Effector memory CD4-positive, alpha-beta T cell (primary cell): ENCODE results near the gene PSMD10.

Experiments
- DNase-seq, 3 donors: peaks; one replicate each; pipeline ENCODE4 v3.0.0-alpha.2; 2020
- H3K27ac ChIP-seq: 2 replicates; pipeline ENCODE4 v1.7.0; 2013; ENCODE audit warnings: mild to moderate bottlenecking, low read length, moderate library complexity; ENCODE audit not compliant: insufficient read depth, poor library complexity, severe bottlenecking
- H3K27me3 ChIP-seq: replicated peaks from 2 replicates; pipeline ENCODE4 v1.7.0; 2013; ENCODE audit warnings: mild to moderate bottlenecking, low read length; ENCODE audit not compliant: insufficient read depth, control insufficient read depth, poor library complexity, severe bottlenecking
- H3K36me3 ChIP-seq: 2 replicates; pipeline ENCODE4 v1.7.0; 2013; ENCODE audit warnings: mild to moderate bottlenecking, low read length, moderate library complexity; ENCODE audit not compliant: control insufficient read depth, insufficient read depth
- H3K4me1 ChIP-seq: 2 replicates; pipeline ENCODE4 v1.7.0; 2013; ENCODE audit warnings: low read length, mild to moderate bottlenecking; ENCODE audit not compliant: control insufficient read depth, insufficient read depth, poor library complexity, severe bottlenecking
- H3K4me3 ChIP-seq: 2 replicates; pipeline ENCODE4 v1.7.0; 2013; ENCODE audit warnings: low read length, low read depth, mild to moderate bottlenecking; ENCODE audit not compliant: insufficient read depth, poor library complexity, severe bottlenecking
- H3K9me3 ChIP-seq: 2 replicates; pipeline ENCODE4 v1.7.0; 2013; ENCODE audit warnings: mild to moderate bottlenecking, low read length, moderate library complexity; ENCODE audit not compliant: control insufficient read depth

The PSMD10 gene

DNA sequence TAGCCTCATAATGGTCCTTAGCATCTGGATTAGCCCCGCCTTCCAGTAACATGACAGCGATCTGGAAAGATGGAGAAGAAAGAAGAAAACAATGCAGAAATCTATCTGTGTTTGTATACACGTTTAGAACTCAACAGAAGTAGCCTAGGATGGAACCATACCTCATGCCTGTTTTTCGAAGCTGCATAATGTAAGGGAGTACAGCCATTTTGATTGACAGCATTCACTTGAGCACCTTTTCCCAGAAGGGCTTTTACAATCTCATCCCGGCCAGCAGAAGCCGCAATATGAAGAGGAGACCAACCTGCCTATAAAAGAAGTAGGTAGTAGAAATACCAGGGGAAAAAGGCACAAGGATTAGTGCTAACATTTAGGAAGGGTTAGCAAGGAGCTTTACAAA is 3.5 kb downstream of the PSMD10 start:
- no peak for DNase-seq
- peaks cover 11% of the 10 kb centered on the region for H3K36me3 ChIP-seq
- H3K27me3 ChIP-seq, result no peaks in the 10 kb centered on the region
- no peaks in the 10 kb centered on the region for H3K4me1 ChIP-seq
- H3K9me3 ChIP-seq, result no peaks in the 10 kb centered on the region
- H3K27ac ChIP-seq, result no peak overlapping the region
- no peak overlapping the region for H3K4me3 ChIP-seq

DNA sequence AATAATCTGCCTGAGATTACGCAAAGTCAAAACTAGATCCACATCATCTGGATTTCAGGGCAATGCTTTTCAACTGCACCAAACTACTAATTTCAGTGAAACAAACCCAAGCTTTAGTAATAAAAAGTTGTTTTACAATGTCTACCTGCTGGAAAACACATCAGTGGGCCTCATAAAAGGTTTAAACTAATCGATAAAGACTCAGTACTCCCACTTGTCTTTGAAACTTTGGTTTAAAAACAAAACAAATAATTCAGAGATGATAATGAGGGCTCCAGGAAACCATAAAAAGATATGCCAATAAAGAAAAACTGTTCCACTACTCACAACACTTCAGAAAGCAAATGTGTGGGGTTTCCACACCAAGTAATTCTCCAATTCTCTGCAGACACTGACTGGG is 10.2 kb downstream of the PSMD10 start:
- H3K9me3 ChIP-seq, result no peaks in the 10 kb centered on the region
- no peak overlapping the region for H3K27ac ChIP-seq
- H3K27me3 ChIP-seq, result no peaks in the 10 kb centered on the region
- peaks cover 6% of the 10 kb centered on the region for H3K36me3 ChIP-seq
- DNase-seq, result no peak
- no peak overlapping the region for H3K4me3 ChIP-seq
- no peaks in the 10 kb centered on the region for H3K4me1 ChIP-seq

GRCh38 chrX:108072746-108073145 is 18.6 kb downstream of the PSMD10 start:
- H3K36me3 ChIP-seq, result peaks cover 11% of the 10 kb centered on the region
- DNase-seq, result no peak
- H3K9me3 ChIP-seq, result no peaks in the 10 kb centered on the region
- no peak overlapping the region for H3K4me3 ChIP-seq
- H3K4me1 ChIP-seq, result no peaks in the 10 kb centered on the region
- H3K27ac ChIP-seq, result no peak overlapping the region
- no peaks in the 10 kb centered on the region for H3K27me3 ChIP-seq

GRCh38 chrX:108071578-108071977 is 19.8 kb downstream of the PSMD10 start:
- Histone ChIP-seq H3K27me3 (no peaks in the 10 kb centered on the region), H3K4me1 (no peaks in the 10 kb centered on the region), H3K9me3 (no peaks in the 10 kb centered on the region), H3K4me3 (no peak overlapping the region), H3K27ac (no peak overlapping the region), H3K36me3 (peaks cover 5% of the 10 kb centered on the region)
- no peak for DNase-seq

- no peaks in the 10 kb centered on the region for H3K27me3 ChIP-seq
- no peak overlapping the region for H3K27ac ChIP-seq
- H3K9me3 ChIP-seq, result no peaks in the 10 kb centered on the region
- peaks cover 5% of the 10 kb centered on the region for H3K36me3 ChIP-seq
- no peak overlapping the region for H3K4me3 ChIP-seq
- no peaks in the 10 kb centered on the region for H3K4me1 ChIP-seq
- no peak for DNase-seq
Observed at GRCh38 chrX:108070891-108071290, 20.5 kb downstream of the PSMD10 start.

DNA sequence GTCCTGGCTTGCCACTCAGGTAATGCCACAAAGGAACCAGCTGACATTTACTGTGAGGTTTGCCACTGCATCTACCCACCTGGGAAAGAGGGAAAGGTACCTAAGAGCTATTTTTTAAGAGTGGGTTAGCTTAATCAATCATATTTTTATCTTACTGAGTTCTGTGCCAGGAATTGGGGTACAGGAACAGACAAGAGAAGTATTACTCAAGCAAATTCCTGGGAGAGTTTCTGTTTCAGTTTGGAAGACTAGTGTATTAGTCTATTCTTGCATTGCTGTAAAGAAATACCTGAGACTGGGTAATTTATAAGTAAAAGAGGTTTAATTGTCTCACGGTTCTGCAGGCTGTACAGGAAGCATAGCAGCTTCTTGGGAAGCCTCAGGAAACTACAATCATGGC is 23.2 kb downstream of the PSMD10 start:
- no peak overlapping the region for H3K27ac ChIP-seq
- no peak for DNase-seq
- no peak overlapping the region for H3K4me3 ChIP-seq

GRCh38 chrX:108064613-108065012 is 26.7 kb downstream of the PSMD10 start:
- H3K27ac ChIP-seq, result no peak overlapping the region

More for the DNA sequence above, 23.2 kb downstream of the PSMD10 start:
- Histone ChIP-seq H3K4me1 (no peaks in the 10 kb centered on the region), H3K9me3 (no peaks in the 10 kb centered on the region), H3K36me3 (peaks cover 10% of the 10 kb centered on the region), H3K27me3 (no peaks in the 10 kb centered on the region)

DNA sequence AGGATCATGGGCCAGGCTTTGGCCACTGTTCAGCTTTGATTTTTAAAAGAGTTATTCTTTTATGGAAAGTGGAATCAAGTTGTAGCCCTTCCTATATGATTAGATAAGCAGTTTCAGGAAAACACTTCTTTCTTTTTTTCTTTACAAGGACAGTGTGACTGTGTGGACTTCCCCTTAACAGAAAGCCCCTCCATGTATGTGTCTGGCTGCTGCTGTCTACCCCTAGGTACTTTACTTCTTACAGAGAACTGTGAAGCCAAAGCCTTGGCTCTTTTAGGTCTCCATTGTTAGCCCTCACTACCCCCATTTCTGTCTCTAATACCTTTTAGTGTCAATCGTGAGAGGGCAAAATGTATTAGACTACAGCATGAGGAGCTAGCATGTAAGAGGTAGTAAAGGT is 27.3 kb downstream of the PSMD10 start:
- H3K27me3 ChIP-seq, result no peaks in the 10 kb centered on the region

More at GRCh38 chrX:108064613-108065012, 26.7 kb downstream of the PSMD10 start:
- Histone ChIP-seq H3K4me3 (no peak overlapping the region), H3K9me3 (no peaks in the 10 kb centered on the region), H3K27me3 (no peaks in the 10 kb centered on the region), H3K36me3 (peaks cover 9% of the 10 kb centered on the region), H3K4me1 (no peaks in the 10 kb centered on the region)
- no peak for DNase-seq

GRCh38 chrX:108059801-108060200 is 31.5 kb downstream of the PSMD10 start:
- Histone ChIP-seq H3K4me3 (no peak overlapping the region), H3K9me3 (no peaks in the 10 kb centered on the region), H3K27ac (no peak overlapping the region), H3K4me1 (no peaks in the 10 kb centered on the region), H3K36me3 (peaks cover 8% of the 10 kb centered on the region), H3K27me3 (no peaks in the 10 kb centered on the region)
- no peak for DNase-seq

More for the DNA sequence above, 27.3 kb downstream of the PSMD10 start:
- DNase-seq, result no peak
- Histone ChIP-seq H3K9me3 (no peaks in the 10 kb centered on the region), H3K4me3 (no peak overlapping the region), H3K27ac (no peak overlapping the region), H3K4me1 (no peaks in the 10 kb centered on the region), H3K36me3 (peaks cover 10% of the 10 kb centered on the region)

DNA sequence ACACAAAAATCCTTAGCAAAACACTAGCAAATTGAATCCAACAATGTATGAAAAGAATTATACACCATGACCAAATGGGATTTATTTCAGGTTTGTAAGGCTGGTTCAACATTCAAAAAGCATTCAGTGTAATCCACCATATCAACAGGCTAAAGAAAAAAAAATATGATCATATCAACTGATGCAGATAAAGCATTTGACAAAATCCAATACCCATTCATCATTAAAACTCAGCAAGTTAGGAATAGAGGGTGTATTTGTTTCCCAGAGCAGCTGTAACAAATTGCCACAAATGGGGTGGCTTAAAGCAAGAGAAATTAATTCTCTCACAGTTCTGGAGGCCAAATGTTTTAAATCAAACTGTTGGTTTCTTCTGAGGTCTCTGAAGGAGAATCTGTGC is 35.8 kb downstream of the PSMD10 start:
- H3K27ac ChIP-seq, result no peak overlapping the region
- no peaks in the 10 kb centered on the region for H3K4me1 ChIP-seq
- H3K9me3 ChIP-seq, result no peaks in the 10 kb centered on the region
- peaks cover 5% of the 10 kb centered on the region for H3K36me3 ChIP-seq
- H3K27me3 ChIP-seq, result no peaks in the 10 kb centered on the region
- DNase-seq, result no peak
- no peak overlapping the region for H3K4me3 ChIP-seq

- Histone ChIP-seq H3K4me1 (no peaks in the 10 kb centered on the region), H3K27me3 (no peaks in the 10 kb centered on the region), H3K9me3 (no peaks in the 10 kb centered on the region), H3K36me3 (no peaks in the 10 kb centered on the region), H3K4me3 (no peak overlapping the region), H3K27ac (no peak overlapping the region)
- DNase-seq, result no peak
Observed at GRCh38 chrX:108053218-108053617, 38.1 kb downstream of the PSMD10 start.
